ENCODE measurements around the gene IL5RA.

Gene IL5RA

DNA sequence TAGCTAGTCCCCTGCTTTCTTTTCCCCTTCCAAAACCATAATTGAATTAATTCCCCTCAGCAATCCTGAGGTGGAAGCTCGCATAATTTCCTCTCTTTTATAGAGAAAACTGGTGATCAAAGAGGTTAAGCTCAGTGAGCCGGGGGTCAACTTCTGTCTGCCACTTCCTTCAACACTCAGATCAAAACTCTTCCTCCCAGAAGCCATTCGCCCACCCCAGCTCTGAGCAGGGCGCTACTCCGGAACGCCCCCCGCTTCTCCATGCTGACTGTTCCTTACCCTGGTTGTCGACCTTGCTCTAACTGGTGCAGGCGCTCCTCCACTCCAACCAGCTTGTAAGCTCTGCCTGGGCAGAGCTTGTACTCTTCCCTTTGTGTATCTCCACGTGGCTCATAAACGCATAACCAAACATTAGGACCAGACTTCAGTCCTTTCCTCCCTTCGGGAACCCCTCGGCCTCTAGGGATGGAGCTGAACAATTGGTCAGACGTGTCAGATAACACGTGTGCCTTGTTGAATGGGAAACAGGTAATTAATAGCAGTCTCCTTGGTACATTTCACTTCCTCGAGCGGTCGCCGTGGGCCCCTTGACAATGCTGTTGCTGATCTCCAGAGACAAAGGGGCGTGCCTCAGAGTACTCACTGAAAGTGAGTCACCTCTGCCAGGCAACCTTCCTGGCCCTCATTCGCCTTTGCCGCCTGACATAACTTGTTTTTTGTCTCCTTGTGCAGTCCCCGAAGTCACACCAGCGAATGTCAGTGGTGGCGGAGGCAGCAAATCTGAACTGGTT, 71.8 kb downstream of the IL5RA start:
- Mint-ChIP-seq H3K4me1 (no peaks in the 10 kb centered on the region), H3K9me3 (no peaks in the 10 kb centered on the region), H3K4me3 (no peak overlapping the region), H3K27ac (no peak overlapping the region), H3K27me3 (peaks cover 11% of the 10 kb centered on the region)
- DNase-seq, result no peak
- ATAC-seq, result no peak

- H3K4me1 Mint-ChIP-seq, result no peaks in the 10 kb centered on the region
- ATAC-seq (no peak), DNase-seq (no peak)
- peaks cover 11% of the 10 kb centered on the region for H3K27me3 Mint-ChIP-seq
- H3K9me3 Mint-ChIP-seq, result no peaks in the 10 kb centered on the region
- H3K4me3 Mint-ChIP-seq, result no peak overlapping the region
- H3K27ac Mint-ChIP-seq, result no peak overlapping the region
Observed at GRCh38 chr3:3037156-3037555, 73.0 kb downstream of the IL5RA start.

- H3K27ac Mint-ChIP-seq, result no peak overlapping the region
- no peak for ATAC-seq
Observed at GRCh38 chr3:3031326-3031725, 78.8 kb downstream of the IL5RA start.

DNA sequence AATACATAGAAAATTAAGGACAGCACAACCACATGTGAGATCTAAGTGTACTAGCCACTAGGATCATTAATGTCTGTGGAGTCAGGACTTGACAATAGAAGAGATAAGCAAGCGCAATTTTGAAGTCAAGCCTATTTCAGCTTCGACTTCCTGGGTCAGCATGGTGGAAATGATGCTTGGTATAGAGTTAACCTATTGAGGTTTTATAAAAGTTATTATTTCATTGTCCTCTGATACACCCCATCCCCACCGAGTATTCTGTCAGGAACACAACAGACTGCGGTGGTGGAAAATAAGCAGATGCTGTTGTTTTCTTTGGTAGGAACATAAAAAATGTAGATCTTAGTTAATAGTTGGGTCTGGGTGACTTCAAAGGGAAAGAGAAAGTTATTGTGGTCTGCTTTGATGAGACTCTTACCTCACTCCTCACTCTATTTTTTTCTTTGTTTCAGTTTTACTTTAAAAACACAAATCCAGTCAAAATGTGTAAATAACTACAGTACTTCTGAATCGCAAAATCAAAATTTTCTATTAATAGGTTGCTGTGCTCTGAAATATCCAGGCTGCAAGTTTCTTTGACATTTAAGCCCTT, 82.1 kb downstream of the IL5RA start:
- Mint-ChIP-seq H3K27me3 (no peaks in the 10 kb centered on the region), H3K9me3 (no peaks in the 10 kb centered on the region), H3K4me3 (peak overlapping the region; percentile 20 to 59), H3K27ac (peak overlapping the region; percentile 71 to 75), H3K4me1 (peaks cover 10% of the 10 kb centered on the region)
- ATAC-seq (peak; percentile 90), DNase-seq (no peak)

More at GRCh38 chr3:3031326-3031725, 78.8 kb downstream of the IL5RA start:
- H3K9me3 Mint-ChIP-seq, result no peaks in the 10 kb centered on the region
- no peaks in the 10 kb centered on the region for H3K27me3 Mint-ChIP-seq
- H3K4me1 Mint-ChIP-seq, result peaks cover 10% of the 10 kb centered on the region
- no peak overlapping the region for H3K4me3 Mint-ChIP-seq
- no peak for DNase-seq

- Mint-ChIP-seq H3K27me3 (no peaks in the 10 kb centered on the region), H3K27ac (no peak overlapping the region), H3K4me3 (no peak overlapping the region), H3K9me3 (no peaks in the 10 kb centered on the region), H3K4me1 (peaks cover 7% of the 10 kb centered on the region)
- DNase-seq, result no peak
- no peak for ATAC-seq
Observed at GRCh38 chr3:3023111-3023745, 86.9 kb downstream of the IL5RA start.

DNA sequence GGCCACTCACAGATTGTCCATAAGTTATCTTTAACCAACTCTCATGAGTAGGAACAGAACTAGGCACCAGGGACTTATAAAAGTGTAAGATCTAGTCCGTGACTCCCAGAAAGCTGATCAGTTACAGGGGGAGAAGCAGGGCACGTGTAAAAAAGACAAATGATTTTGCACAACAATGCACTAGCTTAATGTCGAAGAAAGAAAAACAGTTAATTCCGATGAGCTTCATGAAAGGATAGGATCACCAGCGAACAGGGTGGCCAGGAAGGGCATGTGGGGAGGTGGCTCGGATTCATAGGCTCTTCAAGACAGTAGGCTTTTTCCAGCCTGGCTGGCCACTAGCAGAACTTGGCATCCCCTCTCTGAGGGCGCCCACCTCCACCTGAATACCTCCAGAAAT, 90.0 kb downstream of the IL5RA start:
- ATAC-seq (no peak), DNase-seq (no peak)
- Mint-ChIP-seq H3K27ac (no peak overlapping the region), H3K4me3 (no peak overlapping the region), H3K27me3 (peaks cover under 1% of the 10 kb centered on the region), H3K4me1 (no peaks in the 10 kb centered on the region), H3K9me3 (no peaks in the 10 kb centered on the region)
